ENCODE data around the gene ESPNL.
"Not testable (repeated sequence)": the region's sequence is repeated elsewhere in the genome, so short reads cannot be mapped to it uniquely, and the experiment has no call there.

The ESPNL gene

GRCh38 chr2:238159661-238160205 lies 59.6 kb downstream of the ESPNL start:
- DNase-seq = no peak

- no peak for DNase-seq
Measured at GRCh38 chr2:238160206-238161129, 60.3 kb downstream of the ESPNL start.

GRCh38 chr2:238161291-238162051 lies 61.3 kb downstream of the ESPNL start:
- DNase-seq = no peak

GRCh38 chr2:238162251-238162845 lies 62.2 kb downstream of the ESPNL start:
- DNase-seq = no peak

GRCh38 chr2:238162846-238163441 lies 62.8 kb downstream of the ESPNL start:
- no peak for DNase-seq

GRCh38 chr2:238163481-238164198 lies 63.5 kb downstream of the ESPNL start:
- DNase-seq = no peak

- no peak for DNase-seq
Measured at GRCh38 chr2:238164906-238165287, 64.8 kb downstream of the ESPNL start.

- DNase-seq = no peak
Measured at GRCh38 chr2:238165288-238165921, 65.3 kb downstream of the ESPNL start.

GRCh38 chr2:238166391-238167343 lies 66.5 kb downstream of the ESPNL start:
- no peak for DNase-seq

- DNase-seq = no peak
Measured at GRCh38 chr2:238167344-238167715, 67.2 kb downstream of the ESPNL start.

GRCh38 chr2:238167761-238168160 lies 67.6 kb downstream of the ESPNL start:
- no peak for DNase-seq

- no peak for DNase-seq
Measured at GRCh38 chr2:238168196-238169047, 68.3 kb downstream of the ESPNL start.

GRCh38 chr2:238169048-238169707 lies 69.0 kb downstream of the ESPNL start:
- peak; percentile 79 for DNase-seq

- peak; percentile 94 for DNase-seq
Measured at GRCh38 chr2:238169708-238170251, 69.6 kb downstream of the ESPNL start.

- no peak for DNase-seq
Measured at GRCh38 chr2:238170386-238171071, 70.4 kb downstream of the ESPNL start.

GRCh38 chr2:238171072-238171431 lies 70.9 kb downstream of the ESPNL start:
- DNase-seq = not testable (repeated sequence)

GRCh38 chr2:238171575-238172187 lies 71.5 kb downstream of the ESPNL start:
- no peak for DNase-seq

GRCh38 chr2:238172439-238172838 lies 72.3 kb downstream of the ESPNL start:
- DNase-seq = no peak
